Stomach (tissue), 9 donors: Measurements from ENCODE around the gene ATXN1. TPM values are rescaled to one million over a fixed set of nuclear protein-coding genes. Genes with fewer than 3 reads are reported as not detected.

Experiments used
- DNase-seq, 2 donors: peaks; one replicate each; pipeline versions ENCODE4 v3.0.0 to v3.0.0-alpha.2; 2013 to 2019
- H3K27ac ChIP-seq, 5 donors: fragments of 200-600 bp in 4 of 5; sonication (generic) in 4 of 5; one replicate each; pipeline ENCODE4 v1.5.1; 2013 to 2019; ENCODE audit warnings: mild to moderate bottlenecking in 1 of 5, moderate library complexity in 1 of 5
- H3K27me3 ChIP-seq, 3 donors: fragments of 200-600 bp; sonication (generic); one replicate each; pipeline ENCODE4 v1.5.1; 2017 to 2019; ENCODE audit warnings: mixed run types in 1 of 3
- H3K36me3 ChIP-seq, 4 donors: fragments of 200-600 bp; sonication (generic); 1 replicate in 3 of 4; 2 replicates in 1 of 4; pipeline ENCODE4 v1.5.1; 2016 to 2019
- H3K4me1 ChIP-seq, 4 donors: fragments of 200-600 bp; sonication (generic); one replicate each; pipeline ENCODE4 v1.5.1; 2016 to 2019
- H3K4me3 ChIP-seq, 4 donors: fragments of 200-600 bp; sonication (generic) in 3 of 4; one replicate each; pipeline ENCODE4 v1.5.1; 2016 to 2019; ENCODE audit warnings: mild to moderate bottlenecking in 1 of 4
- H3K9me3 ChIP-seq, 4 donors: fragments of 200-600 bp; sonication (generic); one replicate each; pipeline ENCODE4 v1.5.1; 2016 to 2019
- EP300 ChIP-seq: sonication (generic); formaldehyde crosslinking; IDR thresholded peaks from one replicate; pipeline ENCODE4 v1.6.1; 2017; ENCODE audit warnings: antibody characterized with exemption
- POLR2A ChIP-seq, 4 donors: fragments of 450-650 bp; IDR thresholded peaks; one replicate each; pipeline ENCODE4 v1.6.1; 2016; ENCODE audit warnings: antibody characterized with exemption in 4 of 4, control low read depth in 2 of 4, mild to moderate bottlenecking in 1 of 4, moderate library complexity in 1 of 4
- POLR2AphosphoS5 ChIP-seq, 3 donors: sonication (generic); formaldehyde crosslinking; IDR thresholded peaks; one replicate each; pipeline ENCODE4 v1.6.1; 2016; ENCODE audit warnings: antibody characterized with exemption in 3 of 3
- WGBS, 5 donors: extraction: QIAGEN DNeasy Blood & Tissue Kit in 3 of 5; methylation state at CpG; one replicate each; pipeline versions ENCODE4 v1.1.5 to v1.1.7; 2013 to 2018; 5-methylcytosine and 5-hydroxymethylcytosine counted together
- intact Hi-C: fragments of 100-400 bp; cut with DNase I; formaldehyde crosslinking; loops from one replicate; pipeline ENCODE4 v1.15.1; 2023; ENCODE audit warnings: low total_unique reads
- polyA plus RNA-seq, 3 donors: library from polyadenylated mRNA; stranded (reverse); fragments of 200-250 nt; gene quantifications; one replicate each; pipeline ENCODE4 v1.2.3, GENCODE V29; 2013
- total RNA-seq, 5 donors: library from RNA; depleted of rRNA; stranded (reverse); fragments of >200 nt; gene quantifications; one replicate each; pipeline versions ENCODE4 v1.1.0 to v1.2.3, GENCODE V29; 2014 to 2016
- TF ChIP-seq, protein P1 (sequence below), 7 experiments: fragments of 450-650 bp in 4 of 7; fragments of 200-600 bp in 3 of 7; sonication (generic) in 3 of 7; IDR thresholded peaks; one replicate each; pipeline ENCODE4 v1.5.1; 2016 to 2019; ENCODE audit warnings: antibody characterized with exemption in 7 of 7, control low read depth in 2 of 7, mild to moderate bottlenecking in 1 of 7
- donor health status: healthy with polysubstance abuse.
- donor health status: Bipolar disorder and iron deficiency.
- donor health status: healthy.

ATXN1 gene
- total and polyA plus RNA-seq, 8 donors: 5.2 to 106 (median 39.0) TPM

DNA sequence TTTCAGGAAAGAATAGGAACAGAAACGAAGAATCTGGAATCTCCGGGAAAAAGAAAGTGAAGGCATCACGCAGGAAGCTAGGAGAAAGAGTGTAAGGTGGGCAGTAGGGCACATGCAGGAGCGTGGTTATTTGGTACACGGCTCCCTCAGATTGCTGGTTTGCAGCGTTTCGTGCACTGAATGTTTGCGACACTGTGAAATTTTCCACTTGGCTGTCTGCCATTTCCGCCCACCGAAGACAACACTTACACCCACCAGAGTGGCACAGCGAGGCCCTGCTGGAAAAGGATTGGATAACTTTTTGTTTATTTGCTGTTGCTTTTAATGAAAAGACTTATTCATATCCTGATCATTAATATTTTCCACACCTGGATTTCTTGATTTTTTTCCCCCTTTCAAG, 274.6 kb downstream of the ATXN1 start:
- H3K36me3 ChIP-seq: peaks cover 6 to 38% (median 28%) of the 10 kb centered on the region in 4 donors
- 83 to 90% (median 88%) methylated on average over 11 of the region's 11 CpGs for WGBS, 5 donors
- DNase-seq: no peak
- TF ChIP-seq EP300: no peak
- TF ChIP-seq POLR2A (IDR thresholded peaks at IDR 0.05): no peak
- no peak for TF ChIP-seq POLR2AphosphoS5 (IDR thresholded peaks at IDR 0.05)
- TF ChIP-seq, protein P1, sequence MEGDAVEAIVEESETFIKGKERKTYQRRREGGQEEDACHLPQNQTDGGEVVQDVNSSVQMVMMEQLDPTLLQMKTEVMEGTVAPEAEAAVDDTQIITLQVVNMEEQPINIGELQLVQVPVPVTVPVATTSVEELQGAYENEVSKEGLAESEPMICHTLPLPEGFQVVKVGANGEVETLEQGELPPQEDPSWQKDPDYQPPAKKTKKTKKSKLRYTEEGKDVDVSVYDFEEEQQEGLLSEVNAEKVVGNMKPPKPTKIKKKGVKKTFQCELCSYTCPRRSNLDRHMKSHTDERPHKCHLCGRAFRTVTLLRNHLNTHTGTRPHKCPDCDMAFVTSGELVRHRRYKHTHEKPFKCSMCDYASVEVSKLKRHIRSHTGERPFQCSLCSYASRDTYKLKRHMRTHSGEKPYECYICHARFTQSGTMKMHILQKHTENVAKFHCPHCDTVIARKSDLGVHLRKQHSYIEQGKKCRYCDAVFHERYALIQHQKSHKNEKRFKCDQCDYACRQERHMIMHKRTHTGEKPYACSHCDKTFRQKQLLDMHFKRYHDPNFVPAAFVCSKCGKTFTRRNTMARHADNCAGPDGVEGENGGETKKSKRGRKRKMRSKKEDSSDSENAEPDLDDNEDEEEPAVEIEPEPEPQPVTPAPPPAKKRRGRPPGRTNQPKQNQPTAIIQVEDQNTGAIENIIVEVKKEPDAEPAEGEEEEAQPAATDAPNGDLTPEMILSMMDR (IDR thresholded peaks at IDR 0.05): no peak
- peaks cover 0 to 10% (median 3%) of the 10 kb centered on the region in 4 donors for H3K9me3 ChIP-seq
- H3K27ac ChIP-seq: peak overlapping the region in 1 of 5 donors; percentile 6
- intact Hi-C loops: no loop called here
- H3K4me1 ChIP-seq: peaks cover 0 to 16% (median 7%) of the 10 kb centered on the region in 4 donors
- no peak overlapping the region for H3K4me3 ChIP-seq
- no peaks in the 10 kb centered on the region for H3K27me3 ChIP-seq

DNA sequence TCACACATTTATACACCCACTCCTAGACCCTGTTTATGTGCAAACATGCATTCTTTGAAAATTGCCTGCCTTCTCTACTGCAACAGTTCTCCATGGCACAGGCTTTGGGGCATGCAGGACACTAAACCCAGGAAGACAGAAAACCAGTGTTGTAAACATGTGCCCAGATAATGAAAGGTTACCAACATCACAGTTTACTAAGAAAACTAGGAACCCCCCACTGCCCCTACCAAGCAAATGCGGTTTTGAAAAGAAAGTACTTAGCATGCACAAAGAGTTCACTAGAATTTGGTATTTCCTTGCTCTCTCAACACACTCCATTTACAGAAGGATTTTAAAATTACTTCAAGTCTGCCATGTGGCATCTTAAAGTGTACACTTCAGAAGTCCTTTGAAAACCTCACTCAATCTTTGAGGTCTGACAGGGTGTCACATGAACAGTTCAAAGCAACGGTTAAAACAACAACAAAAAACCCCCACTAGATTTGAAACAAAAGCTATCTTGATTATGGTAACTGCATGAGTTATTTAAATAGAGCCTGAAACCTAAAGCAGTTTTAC, 277.9 kb downstream of the ATXN1 start:
- TF ChIP-seq POLR2AphosphoS5 (IDR thresholded peaks at IDR 0.05): no peak
- TF ChIP-seq EP300: no peak
- TF ChIP-seq, protein P1 (IDR thresholded peaks at IDR 0.05): no peak
- TF ChIP-seq POLR2A (IDR thresholded peaks at IDR 0.05): no peak
- no peaks in the 10 kb centered on the region for H3K27me3 ChIP-seq
- no peak overlapping the region for H3K27ac ChIP-seq
- H3K36me3 ChIP-seq: peaks cover 6 to 38% (median 30%) of the 10 kb centered on the region in 4 donors
- DNase-seq: peak in 1 of 2 donors; percentile 33
- H3K9me3 ChIP-seq: peaks cover 0 to 10% (median 3%) of the 10 kb centered on the region in 4 donors
- intact Hi-C loops: no loop called here
- H3K4me1 ChIP-seq: peaks cover 0 to 5% (median 2%) of the 10 kb centered on the region in 4 donors
- no peak overlapping the region for H3K4me3 ChIP-seq
- WGBS, 5 donors: 62 to 71% (median 64%) methylated on average over 2 of the region's 2 CpGs

DNA sequence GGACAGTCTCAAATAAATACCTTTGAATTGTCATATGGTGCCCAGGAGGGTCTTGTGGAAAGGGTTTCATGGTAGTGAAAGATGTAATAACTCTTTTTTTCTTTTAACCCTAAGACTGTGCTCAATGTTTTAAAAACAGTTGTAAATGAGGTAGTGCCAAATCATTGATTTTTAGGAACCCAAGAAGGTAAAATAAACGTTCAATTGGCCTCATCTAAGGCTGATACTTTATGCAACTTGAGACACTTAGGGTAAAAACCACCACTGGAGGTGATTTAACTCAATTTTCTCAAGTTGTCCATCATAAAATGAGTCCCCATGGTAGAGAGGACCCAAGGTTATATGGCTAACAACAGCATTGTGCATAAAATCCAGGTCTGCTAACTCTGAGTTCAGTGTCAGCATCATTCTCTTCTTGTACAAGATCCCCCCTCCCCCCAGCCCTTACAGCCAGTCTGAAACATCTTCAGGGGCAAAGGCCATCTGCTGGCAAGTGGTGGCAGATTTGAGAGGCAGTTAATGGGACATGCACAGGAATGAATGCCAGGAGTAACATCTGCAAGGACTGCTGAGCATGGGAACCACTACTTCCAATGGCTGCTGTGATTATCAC, 278.5 kb downstream of the ATXN1 start:
- no peaks in the 10 kb centered on the region for H3K27me3 ChIP-seq
- 75 to 88% (median 85%) methylated on average over 1 of the region's 1 CpG for WGBS, 5 donors
- no peak overlapping the region for H3K4me3 ChIP-seq
- intact Hi-C loops: no loop called here
- peaks cover 0 to 10% (median 3%) of the 10 kb centered on the region in 4 donors for H3K9me3 ChIP-seq
- no peak overlapping the region for H3K27ac ChIP-seq
- TF ChIP-seq POLR2A (IDR thresholded peaks at IDR 0.05): no peak
- TF ChIP-seq POLR2AphosphoS5 (IDR thresholded peaks at IDR 0.05): no peak
- no peak for TF ChIP-seq EP300
- DNase-seq: no peak
- peaks cover 0 to 5% (median 2%) of the 10 kb centered on the region in 4 donors for H3K4me1 ChIP-seq
- H3K36me3 ChIP-seq: peaks cover 6 to 38% (median 30%) of the 10 kb centered on the region in 4 donors

DNA sequence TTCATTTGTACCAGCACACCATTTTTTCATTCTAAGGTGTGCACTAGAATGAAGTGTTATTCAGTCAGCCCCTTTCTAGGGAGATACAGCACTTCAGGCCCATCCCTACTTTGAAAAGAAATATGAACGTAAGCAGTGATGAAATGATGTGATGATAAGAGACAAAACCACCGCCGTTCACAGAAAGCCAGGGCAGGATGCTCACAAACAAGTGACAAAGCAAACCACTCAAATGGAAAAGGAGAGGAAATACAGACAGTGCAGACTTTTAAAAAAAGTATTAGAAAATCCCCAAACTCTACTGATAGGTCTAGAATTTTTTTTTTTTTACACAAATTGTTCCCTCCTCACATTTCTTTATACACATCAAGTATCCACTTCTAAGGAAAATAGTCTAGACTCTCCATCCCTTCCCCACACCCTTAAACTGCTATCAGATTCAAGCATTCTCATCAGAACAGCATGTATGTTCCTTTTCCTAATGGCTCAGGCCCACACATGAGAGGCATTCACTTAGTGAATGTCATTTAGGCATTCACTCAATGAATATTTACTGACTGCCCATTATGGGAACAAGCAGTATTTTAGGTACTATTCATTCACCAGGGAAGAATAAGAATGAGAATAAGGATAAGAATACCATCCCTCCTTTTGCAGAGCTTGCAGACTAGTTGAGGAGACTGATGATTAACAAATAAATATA, 279.4 kb downstream of the ATXN1 start:
- H3K36me3 ChIP-seq: peaks cover 6 to 38% (median 32%) of the 10 kb centered on the region in 4 donors
- TF ChIP-seq POLR2A (IDR thresholded peaks at IDR 0.05) (no peak), POLR2AphosphoS5 (IDR thresholded peaks at IDR 0.05) (no peak), EP300 (no peak)
- TF ChIP-seq, protein P1 (IDR thresholded peaks at IDR 0.05): no peak
- no peak overlapping the region for H3K4me3 ChIP-seq
- no peak overlapping the region for H3K27ac ChIP-seq
- H3K9me3 ChIP-seq: peaks cover 0 to 10% (median 3%) of the 10 kb centered on the region in 4 donors
- H3K27me3 ChIP-seq: no peaks in the 10 kb centered on the region
- H3K4me1 ChIP-seq: peaks cover 0 to 5% (median 3%) of the 10 kb centered on the region in 4 donors
- DNase-seq: peak in 1 of 2 donors; percentile 52
- WGBS, 5 donors: 68 to 90% (median 83%) methylated on average over 3 of the region's 3 CpGs
- intact Hi-C loops: no loop called here
